HAP-1 (cell line): ENCODE results near the gene ZMYND8.

Experiments used
- DNase-seq, 2 experiments: peaks; one replicate each; pipeline ENCODE4 v3.0.0-alpha.2; 2016 to 2020; ENCODE audit warnings: low spot score in 2 of 2
- H3K27me3 ChIP-seq: fragments of 250-450 bp; sonication (Bioruptor Pico); 2 replicates; pipeline ENCODE4 v1.5.1; 2020; ENCODE audit warnings: low read depth, mild to moderate bottlenecking, moderate library complexity
- H3K36me3 ChIP-seq: fragments of 250-450 bp; sonication (Bioruptor Pico); replicated peaks from 2 replicates; pipeline ENCODE4 v1.5.1; 2020; ENCODE audit warnings: mild to moderate bottlenecking
- H3K4me1 ChIP-seq: fragments of 250-450 bp; sonication (Bioruptor Pico); 2 replicates; pipeline ENCODE4 v1.5.1; 2020; ENCODE audit warnings: mild to moderate bottlenecking
- H3K4me3 ChIP-seq: fragments of 250-450 bp; sonication (Bioruptor Pico); 2 replicates; pipeline ENCODE4 v1.5.1; 2020; ENCODE audit warnings: mild to moderate bottlenecking, moderate library complexity
- H3K9me3 ChIP-seq: fragments of 250-450 bp; sonication (Bioruptor Pico); 2 replicates; pipeline ENCODE4 v1.5.1; 2020; ENCODE audit warnings: mild to moderate bottlenecking, moderate library complexity
- in situ Hi-C: fragments of 300-500 bp; cut with MboI; formaldehyde crosslinking; loops from 3 replicates; pipeline ENCODE4 v1.14.3; 2020; ENCODE audit warnings: low sequenced_read_pairs, inconsistent platforms, mixed read lengths

ZMYND8 gene

DNA sequence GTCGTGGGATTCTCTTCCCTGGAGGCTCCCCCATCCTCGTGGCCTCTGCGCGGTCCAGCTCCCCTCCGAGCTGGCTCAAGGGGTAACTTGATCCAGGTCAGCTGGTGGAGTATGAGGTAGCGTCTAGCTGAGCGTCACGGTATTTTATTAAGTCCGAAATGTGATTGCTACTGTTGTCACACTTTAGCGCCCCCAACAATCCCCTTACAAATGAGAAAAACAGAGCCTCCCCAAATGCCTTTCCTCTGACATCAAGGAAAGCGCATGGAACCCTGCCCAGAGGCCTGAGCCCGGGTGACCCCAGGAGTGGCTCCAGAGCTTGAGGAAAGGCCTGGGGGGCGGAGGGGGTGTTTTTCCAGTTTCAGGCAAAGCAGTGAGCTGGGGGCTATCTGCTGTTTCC, 192.4 kb downstream of the ZMYND8 start:
- DNase-seq, result no peak
- no peak overlapping the region for H3K4me3 ChIP-seq
- no peaks in the 10 kb centered on the region for H3K36me3 ChIP-seq
- no peaks in the 10 kb centered on the region for H3K4me1 ChIP-seq
- H3K27me3 ChIP-seq, result peaks cover 3% of the 10 kb centered on the region
- no peaks in the 10 kb centered on the region for H3K9me3 ChIP-seq
- in situ Hi-C loops, result no loop called here

DNA sequence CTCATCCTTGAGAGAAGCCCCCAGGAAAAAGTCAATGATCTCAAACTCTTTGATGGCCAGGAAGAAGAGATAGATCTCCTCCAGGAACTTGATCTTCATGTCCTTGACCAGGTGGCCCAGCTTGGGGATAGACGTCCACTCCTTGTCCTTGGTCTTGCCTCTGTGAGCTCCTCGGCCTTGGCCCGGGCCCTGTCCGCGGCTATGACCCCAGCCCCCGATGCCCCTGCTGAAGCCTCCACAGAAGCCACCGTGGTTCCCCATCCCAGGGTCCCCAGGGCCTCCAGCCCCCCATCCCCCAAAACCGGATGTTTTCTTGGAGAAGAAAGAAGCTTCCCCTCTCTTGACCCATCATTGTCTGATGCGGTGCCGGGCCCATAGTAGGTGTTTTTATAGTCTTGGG, 195.1 kb downstream of the ZMYND8 start:
- Histone ChIP-seq H3K9me3 (no peaks in the 10 kb centered on the region), H3K4me3 (no peak overlapping the region), H3K4me1 (no peaks in the 10 kb centered on the region), H3K36me3 (no peaks in the 10 kb centered on the region), H3K27me3 (peaks cover under 1% of the 10 kb centered on the region; the same call in 1 of the 2 replicates)
- DNase-seq, result no peak
- in situ Hi-C loops, result no loop called here

DNA sequence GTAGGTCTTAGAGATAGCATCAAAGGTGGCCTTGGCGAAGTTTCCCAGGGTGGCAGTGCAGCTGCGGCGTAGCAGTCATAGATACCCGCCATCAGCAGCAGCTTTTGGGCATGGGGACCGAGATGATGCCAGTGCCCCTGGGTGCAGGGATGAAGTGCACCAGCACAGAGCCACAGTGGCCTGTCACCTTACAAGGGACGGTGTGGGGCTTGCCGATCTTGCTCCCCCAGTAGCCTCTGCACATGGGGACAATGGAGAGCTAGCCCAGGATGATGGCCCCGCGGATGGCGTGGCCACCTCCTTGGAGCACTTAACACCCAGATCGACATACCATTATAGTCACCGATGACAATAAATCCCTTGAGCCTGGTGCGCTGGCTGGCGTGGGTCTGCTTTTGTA, 195.5 kb downstream of the ZMYND8 start:
- in situ Hi-C loops, result no loop called here
- no peaks in the 10 kb centered on the region for H3K9me3 ChIP-seq
- no peaks in the 10 kb centered on the region for H3K4me1 ChIP-seq
- no peaks in the 10 kb centered on the region for H3K36me3 ChIP-seq
- no peak for DNase-seq
- peaks cover 2% of the 10 kb centered on the region; the same call in 1 of the 2 replicates for H3K27me3 ChIP-seq
- no peak overlapping the region for H3K4me3 ChIP-seq

DNA sequence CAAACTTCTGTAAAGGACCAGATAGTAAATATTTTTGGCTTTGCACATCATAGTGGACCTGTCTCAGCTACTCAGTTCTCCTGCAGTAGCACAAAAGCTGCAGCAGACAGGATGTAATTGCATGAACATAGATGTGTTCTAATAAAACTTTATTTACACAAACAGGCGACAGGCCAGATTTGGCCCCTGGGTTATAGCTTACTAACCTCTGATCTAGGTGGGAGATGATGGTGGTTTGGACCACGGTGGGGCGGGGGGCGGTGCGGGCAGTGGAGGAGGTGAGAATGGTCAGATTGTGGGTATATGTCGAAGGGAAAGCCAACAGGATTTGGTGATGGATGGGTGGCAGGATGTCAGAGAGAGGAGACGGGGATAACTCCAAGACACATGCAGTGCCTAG, 196.3 kb downstream of the ZMYND8 start:
- H3K36me3 ChIP-seq, result no peaks in the 10 kb centered on the region
- in situ Hi-C loops, result no loop called here
- H3K4me3 ChIP-seq, result no peak overlapping the region
- H3K9me3 ChIP-seq, result no peaks in the 10 kb centered on the region
- peaks cover 3% of the 10 kb centered on the region; the same call in 1 of the 2 replicates for H3K27me3 ChIP-seq
- DNase-seq, result no peak
- no peaks in the 10 kb centered on the region for H3K4me1 ChIP-seq
